K562 (cell line): ENCODE results near the gene EXOC2. TPM values are rescaled to one million over a fixed set of nuclear protein-coding genes. Genes with fewer than 3 reads are reported as not detected.

ENCODE experiments used
- ATAC-seq: fragments of 200-7000 bp; cut with Tn5 transposase; 3 replicates; pipeline ENCODE4 v1.9.1; 2020; ENCODE audit warnings: moderate library complexity
- BruUV-seq: library from RNA; stranded (reverse); fragments of 400-500 nt; replicated peaks from 2 replicates; lab custom pipeline; 2021; lab: Mats Ljungman, UMichigan
- CTCF ChIA-PET: fragments of 300-600 bp; formaldehyde crosslinking; extraction: SDS; loops from one replicate; lab custom pipeline; 2021; ENCODE audit warnings: low intra/inter-chr PET ratio; lab: Yijun Ruan, JAX
- POLR2A ChIA-PET: fragments of 300-600, 350-650 bp; sonication (Branson Sonifier 250); formaldehyde crosslinking; extraction: SDS; loops from one replicate; lab custom pipeline; 2021; ENCODE audit warnings: antibody characterized with exemption, inconsistent platforms; lab: Yijun Ruan, JAX
- DNase-seq, 4 experiments: peaks; one replicate each; pipeline versions ENCODE4 v3.0.0 to v3.0.0-alpha.2; 2011 to 2018; ENCODE audit warnings: low spot score in 3 of 4, mixed read lengths in 3 of 4; ENCODE audit errors: extremely low read depth in 1 of 4
- FAIRE-seq: peaks from 2 replicates; lab custom pipeline; 2011; peaks lifted over from hg19 to GRCh38; lab: Jason Lieb, UNC
- H2AFZ ChIP-seq: 2 replicates; pipeline ENCODE4 v1.6.0; 2011; ENCODE audit warnings: low read depth, low read length, control low read depth, inconsistent platforms
- H3K27ac ChIP-seq: fragments of 200-600 bp; 3 replicates; pipeline ENCODE4 v1.8.0; 2011; ENCODE audit warnings: low read depth, mild to moderate bottlenecking, control low read depth, inconsistent platforms, low read length, moderate library complexity, mixed read lengths; ENCODE audit errors: extremely low read depth
- H3K27me3 ChIP-seq, 2 experiments: fragments of 300-600 bp in 1 of 2; 2 replicates in 1 of 2; 3 replicates in 1 of 2; pipeline versions ENCODE4 v1.6.0 to v1.8.0; 2011; ENCODE audit warnings: inconsistent platforms in 2 of 2, low read length in 2 of 2, mild to moderate bottlenecking in 1 of 2, mixed read lengths in 1 of 2, moderate library complexity in 1 of 2; ENCODE audit not compliant: control insufficient read depth in 2 of 2, insufficient read depth in 2 of 2
- H3K36me3 ChIP-seq: fragments of 300-600 bp; 3 replicates; pipeline ENCODE4 v1.8.0; 2011; ENCODE audit warnings: mild to moderate bottlenecking, low read length, inconsistent platforms; ENCODE audit not compliant: control insufficient read depth, insufficient read depth
- H3K4me1 ChIP-seq, 2 experiments: fragments of 200-600 bp in 1 of 2; replicated peaks in 1 of 2; 2 replicates in 1 of 2; 3 replicates in 1 of 2; pipeline versions ENCODE4 v1.5.1 to v1.8.0; 2011; ENCODE audit warnings: inconsistent platforms in 2 of 2, low read length in 2 of 2, mild to moderate bottlenecking in 1 of 2, mixed read lengths in 1 of 2, moderate library complexity in 1 of 2; ENCODE audit not compliant: control insufficient read depth in 2 of 2, insufficient read depth in 2 of 2
- H3K4me2 ChIP-seq: 2 replicates; pipeline ENCODE4 v1.6.1; 2011; ENCODE audit warnings: low read length, control low read depth, inconsistent platforms, mixed read lengths; ENCODE audit not compliant: insufficient read depth
- H3K4me3 ChIP-seq: fragments of 200-600 bp; sonication (generic), shearing (Covaris generic); 2 replicates; pipeline ENCODE4 v1.5.1; 2016; ENCODE audit warnings: control low read depth, inconsistent platforms
- H3K79me2 ChIP-seq: fragments of 200-600 bp; 3 replicates; pipeline ENCODE4 v1.8.0; 2011; ENCODE audit warnings: low read length, inconsistent platforms; ENCODE audit not compliant: control insufficient read depth, insufficient read depth
- H3K9ac ChIP-seq, 2 experiments: 2 replicates each; pipeline versions ENCODE4 v1.6.0 to v1.6.1; 2011; ENCODE audit warnings: low read depth in 2 of 2, low read length in 2 of 2, control low read depth in 1 of 2, inconsistent platforms in 1 of 2, mild to moderate bottlenecking in 1 of 2, mixed read lengths in 1 of 2; ENCODE audit not compliant: insufficient read depth in 1 of 2
- H3K9me1 ChIP-seq: one replicate; pipeline ENCODE4 v1.6.0; 2011; ENCODE audit warnings: inconsistent platforms, mild to moderate bottlenecking, low read length, moderate library complexity; ENCODE audit not compliant: control insufficient read depth, insufficient read depth
- H3K9me3 ChIP-seq: replicated peaks from 2 replicates; pipeline ENCODE4 v1.5.1; 2011; ENCODE audit warnings: low read depth, low read length, inconsistent platforms; ENCODE audit not compliant: control insufficient read depth, insufficient read depth
- H4K20me1 ChIP-seq: replicated peaks from 2 replicates; pipeline ENCODE4 v1.6.1; 2011; ENCODE audit warnings: low read length, inconsistent platforms, mixed read lengths; ENCODE audit not compliant: control insufficient read depth, insufficient read depth
- CBFB ChIP-seq: sonication (generic); formaldehyde crosslinking; IDR thresholded peaks from 2 replicates; pipeline ENCODE4 v1.4.0; 2020; ENCODE audit warnings: mild to moderate bottlenecking, missing genetic modification reagents
- HCFC1 ChIP-seq: IDR thresholded peaks from 2 replicates; pipeline ENCODE4 v1.6.1; 2012; ENCODE audit warnings: low read depth, low read length, improper control_type of control experiment
- HDGF ChIP-seq: fragments of 450-650 bp; IDR thresholded peaks from 2 replicates; pipeline ENCODE4 v1.6.1; 2016
- NEUROD1 ChIP-seq: fragments of 150-350 bp; IDR thresholded peaks from 2 replicates; pipeline ENCODE4 v1.6.1; 2014; ENCODE audit warnings: borderline replicate concordance, low read length, low read depth; ENCODE audit not compliant: partially characterized antibody
- NONO ChIP-seq, 2 experiments: fragments of 200-400 bp in 1 of 2; fragments of 450-650 bp in 1 of 2; formaldehyde crosslinking in 1 of 2; IDR thresholded peaks; 2 replicates each; pipeline ENCODE4 v1.6.1; 2017; ENCODE audit warnings: low read depth in 2 of 2, mild to moderate bottlenecking in 2 of 2, moderate library complexity in 2 of 2, low read length in 1 of 2
- PHTF2 ChIP-seq: fragments of 250-450 bp; sonication (Bioruptor Pico); IDR thresholded peaks from 2 replicates; pipeline ENCODE4 v1.5.0; 2021; ENCODE audit warnings: mild to moderate bottlenecking
- RCOR1 ChIP-seq, 2 experiments: IDR thresholded peaks; 2 replicates each; pipeline ENCODE4 v1.6.1; 2012; ENCODE audit warnings: low read depth in 2 of 2, low read length in 2 of 2, borderline replicate concordance in 1 of 2, improper control_type of control experiment in 1 of 2
- SAP30 ChIP-seq: fragments of 200-600 bp; sonication (generic); IDR thresholded peaks from 2 replicates; pipeline ENCODE4 v1.6.1; 2012; ENCODE audit warnings: borderline replicate concordance, low read depth, mild to moderate bottlenecking, moderate library complexity, low read length, control low read depth, inconsistent platforms; ENCODE audit not compliant: insufficient read depth, poor library complexity, severe bottlenecking
- SMARCE1 ChIP-seq: fragments of 450-650 bp; IDR thresholded peaks from 2 replicates; pipeline ENCODE4 v1.7.1; 2016; ENCODE audit warnings: mild to moderate bottlenecking
- SMC3 ChIP-seq: conservative IDR thresholded peaks from 2 replicates; pipeline ENCODE4 v1.6.1; 2011; ENCODE audit warnings: low read depth, low read length, improper control_type of control experiment; ENCODE audit not compliant: insufficient read depth
- SRSF1 ChIP-seq: fragments of 200-400 bp; formaldehyde crosslinking; IDR thresholded peaks from 2 replicates; pipeline ENCODE4 v1.6.1; 2017; ENCODE audit warnings: mild to moderate bottlenecking, low read depth, low read length, moderate library complexity
- TEAD1 ChIP-seq, 2 experiments: fragments of 450-650 bp in 1 of 2; sonication (generic) in 1 of 2; formaldehyde crosslinking; IDR thresholded peaks; 2 replicates each; pipeline versions ENCODE4 v1.4.0 to v1.8.0; 2020 to 2022; ENCODE audit warnings: mild to moderate bottlenecking in 2 of 2, missing genetic modification reagents in 1 of 2
- ZNF121 ChIP-seq: sonication (generic); formaldehyde crosslinking; conservative IDR thresholded peaks from 2 replicates; pipeline ENCODE4 v1.8.0; 2022; ENCODE audit warnings: missing genetic modification reagents
- ZNF143 ChIP-seq: sonication (generic); formaldehyde crosslinking; IDR thresholded peaks from 2 replicates; pipeline ENCODE4 v1.9.0; 2022; ENCODE audit warnings: mild to moderate bottlenecking, missing genetic modification reagents
- ZNF79 ChIP-seq: fragments of 250-450 bp; sonication (Bioruptor Pico); IDR thresholded peaks from 2 replicates; pipeline ENCODE4 v1.4.0; 2020; ENCODE audit warnings: low read depth, mild to moderate bottlenecking, moderate library complexity
- WGBS: fragments of 100-300 bp; shearing (Covaris generic); methylation state at CpG from one replicate; pipeline ENCODE4 v1.1.6; 2016; ENCODE audit warnings: low coverage, mixed read lengths; ENCODE audit not compliant: insufficient coverage; ENCODE audit errors: missing lambda C conversion rate; 5-methylcytosine and 5-hydroxymethylcytosine counted together
- in situ Hi-C: fragments of 300-500 bp; cut with MboI; formaldehyde crosslinking; loops from 4 replicates; pipeline ENCODE4 v1.15.0; 2018; ENCODE audit warnings: inconsistent platforms, mixed read lengths
- intact Hi-C: fragments of 100-400 bp; cut with micrococcal nuclease; formaldehyde crosslinking; loops from 2 replicates; pipeline ENCODE4 v1.14.2; 2022
- polyA plus RNA-seq, 8 experiments: library from polyadenylated mRNA; depleted of rRNA in 4 of 8; stranded (reverse) in 5 of 8; unstranded in 3 of 8; fragments of >200 nt; fragmentation: Nextera tagmentation in 2 of 8; fragmentation: Illumina TruSeq in 1 of 8; extraction: Ambion mirVana in 2 of 8; extraction: Trizol in 1 of 8; gene quantifications; 2 replicates each; pipeline versions ENCODE4 v1.2.1 to v1.2.3, GENCODE V29; 2011 to 2014; ENCODE audit warnings: inconsistent platforms in 1 of 8, missing spikeins in 1 of 8
- total RNA-seq, 7 experiments: library from RNA; depleted of rRNA in 6 of 7; stranded (reverse); fragments of >200 nt in 6 of 7; fragmentation: Illumina TruSeq in 2 of 7; extraction: Trizol in 2 of 7; gene quantifications; 2 replicates each; pipeline versions ENCODE4 v1.2.1 to v1.2.3, GENCODE V29; 2011 to 2021; ENCODE audit warnings: low replicate concordance in 1 of 7
- TF ChIP-seq, protein P1 (sequence below): fragments of 450-650 bp; IDR thresholded peaks from 2 replicates; pipeline ENCODE4 v1.6.1; 2016; ENCODE audit warnings: low read depth, mild to moderate bottlenecking, moderate library complexity
- TF ChIP-seq, protein P2 (sequence below): sonication (generic); IDR thresholded peaks from 2 replicates; pipeline ENCODE4 v1.6.1; 2016

The EXOC2 gene
- total and polyA plus RNA-seq, 9 of the 15 experiments (the other 6 are each of a cell fraction or from before 2014, with no cell fraction given) = 12.2 to 30.2 (median 24.2) TPM

DNA sequence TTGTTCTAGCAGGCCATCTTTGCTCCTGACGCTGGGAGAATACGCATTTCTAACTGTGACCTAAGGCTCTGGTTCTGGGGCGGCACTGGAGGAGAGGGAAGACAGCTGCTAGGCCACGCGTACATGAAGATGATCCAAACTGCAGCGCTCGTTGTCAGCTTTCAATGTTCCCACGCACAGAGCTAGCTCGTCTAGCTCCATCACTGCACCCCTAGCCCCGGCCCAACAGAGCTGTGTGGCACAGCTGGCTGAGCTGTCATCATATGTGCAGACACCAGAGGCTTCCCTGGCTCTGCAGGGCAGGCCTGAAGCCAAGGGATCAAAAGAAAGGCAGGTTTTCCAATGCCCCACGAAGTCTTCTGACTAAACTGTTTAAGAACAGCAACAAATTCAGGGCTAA, 176.7 kb downstream of the EXOC2 start:
- Histone ChIP-seq H3K9me3 (peaks cover 6% of the 10 kb centered on the region; the same call in 1 of the 2 replicates), H3K4me2 (no peak overlapping the region), H3K27me3 (no peaks in the 10 kb centered on the region), H2AFZ (no peak overlapping the region), H3K27ac (no peak overlapping the region), H3K4me3 (no peak overlapping the region)
- POLR2A ChIA-PET = no interaction called here
- DNase-seq (no peak), FAIRE-seq (no peak)
- intact Hi-C loops = no loop called here
- no peak for TF ChIP-seq NEUROD1
- no peak for TF ChIP-seq PHTF2
- TF ChIP-seq, protein P1, sequence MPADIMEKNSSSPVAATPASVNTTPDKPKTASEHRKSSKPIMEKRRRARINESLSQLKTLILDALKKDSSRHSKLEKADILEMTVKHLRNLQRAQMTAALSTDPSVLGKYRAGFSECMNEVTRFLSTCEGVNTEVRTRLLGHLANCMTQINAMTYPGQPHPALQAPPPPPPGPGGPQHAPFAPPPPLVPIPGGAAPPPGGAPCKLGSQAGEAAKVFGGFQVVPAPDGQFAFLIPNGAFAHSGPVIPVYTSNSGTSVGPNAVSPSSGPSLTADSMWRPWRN = no peak
- TF ChIP-seq ZNF143 (CRISPR knock-in tag) = no peak
- no peak for TF ChIP-seq HCFC1
- TF ChIP-seq NONO (IDR thresholded peaks at IDR 0.05; ENCODE audit: low read depth in 2 of 2, low read length in 1 of 2) = no peak
- TF ChIP-seq CBFB (CRISPR knock-in tag) = no peak
- no peak for TF ChIP-seq SAP30
- no peak for TF ChIP-seq ZNF121 (CRISPR knock-in tag)
- no peak for TF ChIP-seq HDGF
- TF ChIP-seq SMC3 = no peak
- no peak for TF ChIP-seq TEAD1 (CRISPR knock-in tag; IDR thresholded peaks at IDR 0.05)
- no peak for TF ChIP-seq SMARCE1
- no peak for TF ChIP-seq RCOR1 (IDR thresholded peaks at IDR 0.05; ENCODE audit: borderline replicate concordance in 1 of 2, low read depth in 2 of 2, low read length in 2 of 2)
- no peak for TF ChIP-seq SRSF1
- TF ChIP-seq, protein P2, sequence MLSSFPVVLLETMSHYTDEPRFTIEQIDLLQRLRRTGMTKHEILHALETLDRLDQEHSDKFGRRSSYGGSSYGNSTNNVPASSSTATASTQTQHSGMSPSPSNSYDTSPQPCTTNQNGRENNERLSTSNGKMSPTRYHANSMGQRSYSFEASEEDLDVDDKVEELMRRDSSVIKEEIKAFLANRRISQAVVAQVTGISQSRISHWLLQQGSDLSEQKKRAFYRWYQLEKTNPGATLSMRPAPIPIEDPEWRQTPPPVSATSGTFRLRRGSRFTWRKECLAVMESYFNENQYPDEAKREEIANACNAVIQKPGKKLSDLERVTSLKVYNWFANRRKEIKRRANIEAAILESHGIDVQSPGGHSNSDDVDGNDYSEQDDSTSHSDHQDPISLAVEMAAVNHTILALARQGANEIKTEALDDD = no peak
- TF ChIP-seq ZNF79 (CRISPR knock-in tag) = no peak
- TF ChIP-seq, all 486 proteins: peak for 0
- Histone ChIP-seq H4K20me1 (no peaks in the 10 kb centered on the region), H3K4me1 (peaks cover 0 to 3% of the 10 kb centered on the region in 2 experiments; a peak in 1 of 5 replicates), H3K36me3 (no peaks in the 10 kb centered on the region), H3K79me2 (no peaks in the 10 kb centered on the region), H3K9ac (no peak overlapping the region), H3K9me1 (no peaks in the 10 kb centered on the region)
- BruUV-seq = no TSS peak
- ATAC-seq = no peak
- CTCF ChIA-PET = no interaction called here
- in situ Hi-C loops = no loop called here
- 70% methylated on average over 11 of the region's 11 CpGs for WGBS
